IMR-90 (cell line): ENCODE data around the gene PRKAG2. TPM values are rescaled to one million over a fixed set of nuclear protein-coding genes. Genes with fewer than 3 reads are reported as not detected.

Source experiments
- ATAC-seq: fragments of 200-7000 bp; cut with Tn5 transposase; 2 replicates; pipeline ENCODE4 v1.9.1; 2020; ENCODE audit warnings: low read depth, mild to moderate bottlenecking, moderate library complexity
- BruUV-seq: library from RNA; stranded (reverse); fragments of 400-500 nt; replicated peaks from 2 replicates; lab custom pipeline; 2021; lab: Mats Ljungman, UMichigan
- CTCF ChIA-PET: fragments of 300-600 bp; formaldehyde crosslinking; extraction: SDS; loops from one replicate; lab custom pipeline; 2021; ENCODE audit warnings: antibody characterized with exemption; lab: Yijun Ruan, JAX
- POLR2A ChIA-PET: fragments of 300-600 bp; sonication (Branson Sonifier 250); formaldehyde crosslinking; loops from one replicate; lab custom pipeline; 2022; ENCODE audit warnings: antibody characterized with exemption; ENCODE audit not compliant: unreplicated experiment; lab: Charles Lee
- DNase-seq: peaks from one replicate; pipeline ENCODE4 v3.0.0; 2013
- H2AFZ ChIP-seq: replicated peaks from 2 replicates; pipeline ENCODE3; 2013; ENCODE audit warnings: low read length, mild to moderate bottlenecking; ENCODE audit not compliant: poor library complexity
- H2AK5ac ChIP-seq: 2 replicates; pipeline ENCODE4 v1.6.1; 2013; ENCODE audit warnings: low read depth, low read length, inconsistent platforms
- H2AK9ac ChIP-seq: replicated peaks from 2 replicates; pipeline ENCODE3; 2013; ENCODE audit warnings: mild to moderate bottlenecking, low read depth, low read length, moderate library complexity; ENCODE audit not compliant: poor library complexity
- H2BK120ac ChIP-seq: 2 replicates; pipeline ENCODE4 v1.6.1; 2013; ENCODE audit warnings: low read depth, low read length, inconsistent platforms
- H2BK15ac ChIP-seq: 3 replicates; pipeline ENCODE4 v1.6.1; 2013; ENCODE audit warnings: low read depth, low read length, inconsistent platforms
- H2BK20ac ChIP-seq: 2 replicates; pipeline ENCODE4 v1.6.1; 2013; ENCODE audit warnings: low read depth, mild to moderate bottlenecking, inconsistent platforms, low read length, moderate library complexity
- H2BK5ac ChIP-seq: 2 replicates; pipeline ENCODE4 v1.6.1; 2013; ENCODE audit warnings: mild to moderate bottlenecking, low read depth, low read length, inconsistent platforms; ENCODE audit not compliant: poor library complexity, severe bottlenecking
- H3K14ac ChIP-seq: replicated peaks from 2 replicates; pipeline ENCODE4 v1.6.1; 2013; ENCODE audit warnings: low read depth, low read length, inconsistent platforms
- H3K18ac ChIP-seq: 2 replicates; pipeline ENCODE4 v1.6.1; 2013; ENCODE audit warnings: low read depth, low read length, control low read depth
- H3K23ac ChIP-seq: 2 replicates; pipeline ENCODE4 v1.6.1; 2013; ENCODE audit warnings: low read depth, low read length, inconsistent platforms
- H3K27ac ChIP-seq: 2 replicates; pipeline ENCODE4 v1.5.1; 2013; ENCODE audit warnings: mild to moderate bottlenecking, control low read depth, low read length; ENCODE audit not compliant: insufficient read depth
- H3K27me3 ChIP-seq: 2 replicates; pipeline ENCODE4 v1.6.1; 2013; ENCODE audit warnings: low read length; ENCODE audit not compliant: control insufficient read depth, insufficient read depth
- H3K36me3 ChIP-seq: 2 replicates; pipeline ENCODE4 v1.6.1; 2013; ENCODE audit warnings: low read length, mixed read lengths; ENCODE audit not compliant: control insufficient read depth, insufficient read depth
- H3K4ac ChIP-seq: 2 replicates; pipeline ENCODE4 v1.6.1; 2013; ENCODE audit warnings: low read depth, low read length, inconsistent platforms
- H3K4me1 ChIP-seq: 2 replicates; pipeline ENCODE4 v1.6.1; 2013; ENCODE audit warnings: low read length, mixed read lengths; ENCODE audit not compliant: control insufficient read depth, insufficient read depth
- H3K4me2 ChIP-seq: 2 replicates; pipeline ENCODE4 v1.6.1; 2013; ENCODE audit warnings: low read depth, mild to moderate bottlenecking, control low read depth, low read length, moderate library complexity
- H3K4me3 ChIP-seq: 2 replicates; pipeline ENCODE4 v1.5.1; 2013; ENCODE audit warnings: low read depth, mild to moderate bottlenecking, control low read depth, low read length, moderate library complexity; ENCODE audit not compliant: insufficient read depth
- H3K56ac ChIP-seq: 2 replicates; pipeline ENCODE4 v1.6.1; 2013; ENCODE audit warnings: low read length, inconsistent platforms; ENCODE audit not compliant: insufficient read depth; ENCODE audit errors: extremely low read depth
- H3K79me1 ChIP-seq, 2 experiments: 2 replicates each; pipeline ENCODE4 v1.6.1; 2013; ENCODE audit warnings: low read length in 2 of 2, inconsistent platforms in 1 of 2, low read depth in 1 of 2
- H3K9ac ChIP-seq: 2 replicates; pipeline ENCODE4 v1.6.1; 2013; ENCODE audit warnings: low read depth, low read length, control low read depth
- H3K9me1 ChIP-seq: 2 replicates; pipeline ENCODE4 v1.6.1; 2013; ENCODE audit warnings: low read length, inconsistent platforms; ENCODE audit not compliant: insufficient read depth
- H3K9me3 ChIP-seq: 2 replicates; pipeline ENCODE4 v1.6.1; 2013; ENCODE audit warnings: low read length; ENCODE audit not compliant: control insufficient read depth, insufficient read depth
- H4K20me1 ChIP-seq: 2 replicates; pipeline ENCODE4 v1.6.1; 2013; ENCODE audit warnings: low read length, inconsistent platforms; ENCODE audit not compliant: insufficient read depth
- H4K5ac ChIP-seq: 2 replicates; pipeline ENCODE4 v1.6.1; 2013; ENCODE audit warnings: mild to moderate bottlenecking, low read depth, low read length, control low read depth
- H4K8ac ChIP-seq, 2 experiments: 2 replicates each; pipeline ENCODE4 v1.6.1; 2013; ENCODE audit warnings: low read depth in 2 of 2, low read length in 2 of 2, control low read depth in 1 of 2, inconsistent platforms in 1 of 2
- H4K91ac ChIP-seq: 2 replicates; pipeline ENCODE4 v1.6.1; 2013; ENCODE audit warnings: low read depth, low read length, inconsistent platforms; ENCODE audit not compliant: insufficient read depth
- BHLHE40 ChIP-seq: fragments of 150-350 bp; IDR thresholded peaks from 2 replicates; pipeline ENCODE4 v1.6.1; 2016; ENCODE audit warnings: mild to moderate bottlenecking, low read depth, low read length
- CEBPB ChIP-seq: IDR thresholded peaks from 2 replicates; pipeline ENCODE4 v1.6.1; 2012; ENCODE audit warnings: low read depth, low read length, improper control_type of control experiment
- CHD1 ChIP-seq: IDR thresholded peaks from 2 replicates; pipeline ENCODE4 v1.6.1; 2012; ENCODE audit warnings: low read depth, low read length, improper control_type of control experiment
- MXI1 ChIP-seq: IDR thresholded peaks from 2 replicates; pipeline ENCODE4 v1.6.1; 2012; ENCODE audit warnings: low read depth, mild to moderate bottlenecking, low read length, moderate library complexity, borderline replicate concordance
- NFE2L2 ChIP-seq: fragments of 150-350 bp; IDR thresholded peaks from 2 replicates; pipeline ENCODE4 v1.6.1; 2016; ENCODE audit warnings: low read depth, mild to moderate bottlenecking, low read length
- POLR2A ChIP-seq: IDR thresholded peaks from 2 replicates; pipeline ENCODE4 v1.6.1; 2012; ENCODE audit warnings: mild to moderate bottlenecking, low read depth, low read length
- RAD21 ChIP-seq: IDR thresholded peaks from 2 replicates; pipeline ENCODE4 v1.6.1; 2012; ENCODE audit warnings: low read length, improper control_type of control experiment
- RCOR1 ChIP-seq: IDR thresholded peaks from 2 replicates; pipeline ENCODE4 v1.6.1; 2012; ENCODE audit warnings: mild to moderate bottlenecking, low read length, improper control_type of control experiment; ENCODE audit not compliant: insufficient replicate concordance
- WGBS, 2 experiments: methylation state at CpG; one replicate each; pipeline versions ENCODE4 v1.1.5 to v1.1.7; 2013; ENCODE audit warnings: missing lambda C conversion rate in 2 of 2; ENCODE audit not compliant: insufficient read length in 1 of 2; ENCODE audit errors: extremely low coverage in 2 of 2; 5-methylcytosine and 5-hydroxymethylcytosine counted together
- dilution Hi-C: fragments of 300-500 bp; cut with HindIII; formaldehyde crosslinking; loops from one replicate; pipeline ENCODE4 v1.14.3; 2018; ENCODE audit warnings: low sequenced_read_pairs; ENCODE audit not compliant: unreplicated experiment
- in situ Hi-C: fragments of 300-500 bp; cut with MboI; formaldehyde crosslinking; loops from 3 replicates; pipeline ENCODE4 v1.14.3; 2019; ENCODE audit warnings: low sequenced_read_pairs, inconsistent platforms, mixed read lengths
- intact Hi-C: fragments of 100-400 bp; cut with micrococcal nuclease; formaldehyde crosslinking; loops from 2 replicates; pipeline ENCODE4 v1.10.0; 2022
- polyA plus RNA-seq, 3 experiments: library from polyadenylated mRNA; depleted of rRNA; stranded (reverse); fragments of >200 nt; gene quantifications; 2 replicates each; pipeline ENCODE4 v1.2.3, GENCODE V29; 2012; ENCODE audit warnings: low replicate concordance in 1 of 3
- total RNA-seq: library from RNA; depleted of rRNA; stranded (reverse); fragments of >200 nt; gene quantifications from 2 replicates; pipeline ENCODE4 v1.2.3, GENCODE V29; 2012
- TF ChIP-seq, protein P1 (sequence below): fragments of 150-350 bp; IDR thresholded peaks from 2 replicates; pipeline ENCODE4 v1.6.1; 2016; ENCODE audit warnings: low read depth, mild to moderate bottlenecking, low read length, moderate library complexity, borderline replicate concordance

PRKAG2 gene
- total and polyA plus RNA-seq, 2 of the 4 experiments (the other 2 are of a cell fraction), result 15.4 to 21.6 TPM

DNA sequence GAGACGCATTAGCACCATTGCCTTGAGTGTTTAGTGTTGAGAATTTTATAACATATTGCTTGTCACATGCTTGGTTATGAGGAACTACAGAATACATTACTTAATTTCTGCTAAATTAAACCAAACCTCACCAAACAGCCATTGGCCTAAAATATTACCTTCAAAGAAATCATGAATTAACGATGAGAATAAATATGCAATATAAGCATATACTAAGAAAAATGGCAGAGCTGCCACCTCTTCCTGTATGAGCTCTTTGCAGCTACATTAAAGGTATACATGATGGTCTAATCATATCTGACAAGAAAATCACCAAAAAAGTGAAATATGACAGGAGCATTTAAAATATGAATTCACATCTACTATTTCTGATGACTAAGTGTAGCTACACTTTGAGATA is 352.1 kb downstream of the PRKAG2 start:
- in situ Hi-C loops (no loop called here), intact Hi-C loops (loop anchor here (5.0 kb wide), 1 partner anchor 32 kb away; no protein-coding TSS in a partner anchor), dilution Hi-C loops (no loop called here)
- peaks cover 3 to 4% of the 10 kb centered on the region in 2 experiments; a peak in 1 of 4 replicates for H3K79me1 ChIP-seq
- no TSS peak for BruUV-seq
- no peak overlapping the region for H4K5ac ChIP-seq
- no peak overlapping the region for H2BK15ac ChIP-seq
- no peak overlapping the region for H3K27ac ChIP-seq
- H2AFZ ChIP-seq, result no peak overlapping the region
- no peak overlapping the region for H3K4me2 ChIP-seq
- H3K23ac ChIP-seq, result no peak overlapping the region
- no peak overlapping the region for H3K4me3 ChIP-seq
- no peaks in the 10 kb centered on the region for H4K20me1 ChIP-seq
- H2AK5ac ChIP-seq, result no peak overlapping the region
- no peak overlapping the region for H4K8ac ChIP-seq
- H3K14ac ChIP-seq, result no peak overlapping the region
- peaks cover 1% of the 10 kb centered on the region for H3K9me3 ChIP-seq
- no peaks in the 10 kb centered on the region for H3K36me3 ChIP-seq
- no peak overlapping the region for H3K56ac ChIP-seq
- H3K9me1 ChIP-seq, result no peaks in the 10 kb centered on the region; the same call in 1 of the 2 replicates
- H2BK120ac ChIP-seq, result no peak overlapping the region
- no peak overlapping the region for H2BK20ac ChIP-seq
- DNase-seq (no peak), ATAC-seq (no peak)
- TF ChIP-seq RCOR1 (no peak), CHD1 (no peak), NFE2L2 (no peak), CEBPB (no peak), MXI1 (no peak), BHLHE40 (no peak), POLR2A (no peak), RAD21 (no peak)
- TF ChIP-seq, protein P1, sequence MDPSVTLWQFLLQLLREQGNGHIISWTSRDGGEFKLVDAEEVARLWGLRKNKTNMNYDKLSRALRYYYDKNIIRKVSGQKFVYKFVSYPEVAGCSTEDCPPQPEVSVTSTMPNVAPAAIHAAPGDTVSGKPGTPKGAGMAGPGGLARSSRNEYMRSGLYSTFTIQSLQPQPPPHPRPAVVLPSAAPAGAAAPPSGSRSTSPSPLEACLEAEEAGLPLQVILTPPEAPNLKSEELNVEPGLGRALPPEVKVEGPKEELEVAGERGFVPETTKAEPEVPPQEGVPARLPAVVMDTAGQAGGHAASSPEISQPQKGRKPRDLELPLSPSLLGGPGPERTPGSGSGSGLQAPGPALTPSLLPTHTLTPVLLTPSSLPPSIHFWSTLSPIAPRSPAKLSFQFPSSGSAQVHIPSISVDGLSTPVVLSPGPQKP, result no peak
- POLR2A ChIA-PET, result no interaction called here
- no CpG with 5 or more reads among the region's 2 CpGs for WGBS, 2 experiments
- no peak overlapping the region for H3K4ac ChIP-seq
- H3K4me1 ChIP-seq, result no peaks in the 10 kb centered on the region; the same call in 1 of the 2 replicates
- no peak overlapping the region for H2BK5ac ChIP-seq
- no peak overlapping the region for H3K18ac ChIP-seq
- no peaks in the 10 kb centered on the region for H3K27me3 ChIP-seq
- no peak overlapping the region for H2AK9ac ChIP-seq
- H4K91ac ChIP-seq, result no peak overlapping the region
- H3K9ac ChIP-seq, result no peak overlapping the region
- CTCF ChIA-PET, result no interaction called here
